Common myeloid progenitor, CD34-positive (primary cell): Measurements from ENCODE around the gene BTK.

Experiments used
- CTCF ChIA-PET: fragments of 350-600 bp; sonication (Branson Sonifier 250); formaldehyde crosslinking; loops from one replicate; lab custom pipeline; 2021; ENCODE audit warnings: antibody characterized with exemption; lab: Charles Lee
- POLR2A ChIA-PET: fragments of 350-600 bp; sonication (Branson Sonifier 250); formaldehyde crosslinking; loops from one replicate; lab custom pipeline; 2021; ENCODE audit warnings: antibody characterized with exemption; lab: Charles Lee
- DNase-seq, 3 donors: peaks; one replicate each; pipeline versions ENCODE4 v3.0.0 to v3.0.0-alpha.2; 2013
- H3K27ac ChIP-seq, 2 experiments: 1 replicate in 1 of 2; 2 replicates in 1 of 2; pipeline ENCODE4 v1.7.0; 2013; ENCODE audit warnings: inconsistent platforms in 2 of 2, low read length in 2 of 2, mild to moderate bottlenecking in 2 of 2, low read depth in 1 of 2, moderate library complexity in 1 of 2; ENCODE audit not compliant: severe bottlenecking in 2 of 2, insufficient read depth in 1 of 2, poor library complexity in 1 of 2
- H3K27me3 ChIP-seq, 5 experiments: replicated peaks in 2 of 5; 1 replicate in 3 of 5; 2 replicates in 2 of 5; pipeline versions ENCODE4 v1.6.1 to v1.7.0; 2013; ENCODE audit warnings: low read length in 4 of 5, mild to moderate bottlenecking in 2 of 5, moderate library complexity in 2 of 5, inconsistent platforms in 1 of 5; ENCODE audit not compliant: insufficient read depth in 5 of 5, control insufficient read depth in 4 of 5
- H3K36me3 ChIP-seq, 4 experiments: 1 replicate in 2 of 4; 2 replicates in 2 of 4; pipeline versions ENCODE4 v1.6.1 to v1.7.0; 2013; ENCODE audit warnings: low read length in 3 of 4, control low read depth in 1 of 4, mild to moderate bottlenecking in 1 of 4; ENCODE audit not compliant: control insufficient read depth in 4 of 4, insufficient read depth in 4 of 4
- H3K4me1 ChIP-seq, 4 experiments: 1 replicate in 3 of 4; 2 replicates in 1 of 4; pipeline versions ENCODE4 v1.6.1 to v1.7.1; 2013; ENCODE audit warnings: low read length in 3 of 4, mild to moderate bottlenecking in 3 of 4, control low read depth in 1 of 4, inconsistent platforms in 1 of 4, moderate library complexity in 1 of 4; ENCODE audit not compliant: control insufficient read depth in 4 of 4, insufficient read depth in 4 of 4; ENCODE audit errors: control extremely low read depth in 1 of 4
- H3K4me3 ChIP-seq, 7 experiments: 1 replicate in 4 of 7; 2 replicates in 3 of 7; pipeline versions ENCODE4 v1.5.1 to v1.7.0; 2013; ENCODE audit warnings: mild to moderate bottlenecking in 7 of 7, low read length in 6 of 7, moderate library complexity in 6 of 7, inconsistent platforms in 2 of 7, low read depth in 2 of 7, control low read depth in 1 of 7; ENCODE audit not compliant: insufficient read depth in 4 of 7, control insufficient read depth in 1 of 7; ENCODE audit errors: extremely low read depth in 1 of 7
- H3K9me3 ChIP-seq, 5 experiments: 1 replicate in 4 of 5; 2 replicates in 1 of 5; pipeline versions ENCODE4 v1.6.1 to v1.7.1; 2013; ENCODE audit warnings: low read length in 4 of 5, mild to moderate bottlenecking in 2 of 5, inconsistent platforms in 1 of 5, low read depth in 1 of 5, moderate library complexity in 1 of 5; ENCODE audit not compliant: control insufficient read depth in 4 of 5, insufficient read depth in 2 of 5; ENCODE audit errors: control extremely low read depth in 1 of 5
- WGBS: methylation state at CpG from one replicate; pipeline ENCODE4 v1.1.5; 2013; ENCODE audit not compliant: insufficient coverage; 5-methylcytosine and 5-hydroxymethylcytosine counted together

The BTK gene

DNA sequence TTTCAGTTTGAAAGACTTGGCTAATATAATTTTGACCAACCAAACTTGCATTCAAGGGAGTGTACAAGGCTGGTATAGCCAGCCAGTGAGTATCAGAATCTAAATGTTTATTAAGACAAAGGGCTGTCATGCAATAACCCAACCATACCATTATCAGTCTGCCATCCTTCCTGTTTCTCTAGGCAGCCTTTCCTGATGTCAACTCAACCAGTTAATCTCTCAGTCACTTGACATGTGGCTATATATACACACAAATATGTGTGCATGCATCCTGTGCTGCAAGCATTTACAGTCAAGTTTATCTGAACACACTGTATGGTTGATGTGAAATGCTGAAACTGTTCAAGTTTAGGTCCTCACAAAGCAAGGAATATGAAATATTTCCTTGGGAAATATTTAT, 17.2 kb downstream of the BTK start:
- ChIA-PET POLR2A (no interaction called here), CTCF (no interaction called here)
- no peaks in the 10 kb centered on the region for H3K27me3 ChIP-seq
- H3K4me1 ChIP-seq: peaks cover 2 to 17% (median 11%) of the 10 kb centered on the region in 4 experiments
- DNase-seq: peak in 2 of 3 donors; percentile 50 to 67
- no peak overlapping the region for H3K4me3 ChIP-seq
- no peak overlapping the region for H3K27ac ChIP-seq
- H3K9me3 ChIP-seq: no peaks in the 10 kb centered on the region
- H3K36me3 ChIP-seq: peaks cover 4 to 16% (median 10%) of the 10 kb centered on the region in 4 experiments

DNA sequence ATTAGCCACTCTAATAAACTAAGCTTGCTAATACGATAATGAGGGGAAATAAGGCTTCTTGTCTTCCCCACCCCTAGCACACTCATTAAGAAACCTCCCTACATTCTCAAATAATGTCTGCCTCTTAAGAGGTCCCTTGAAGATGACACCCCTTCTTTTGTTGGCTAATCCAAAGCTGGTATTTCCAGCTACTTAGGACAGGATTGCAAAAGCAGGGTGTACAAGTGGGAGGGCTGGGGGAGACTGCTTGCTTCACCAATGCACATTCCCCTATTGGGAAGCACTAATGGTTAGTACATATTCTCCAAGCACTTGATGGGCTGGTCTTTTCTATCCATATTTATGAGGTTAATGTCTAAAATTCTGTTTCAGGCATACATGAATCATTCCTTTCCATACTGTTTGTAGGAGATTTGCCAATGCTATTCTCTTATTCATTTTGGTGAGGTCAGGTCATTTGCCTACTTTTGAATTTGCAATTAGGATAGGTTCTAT, 20.6 kb downstream of the BTK start:
- no peak overlapping the region for H3K27ac ChIP-seq
- peaks cover 4 to 29% (median 16%) of the 10 kb centered on the region in 4 experiments for H3K36me3 ChIP-seq
- ChIA-PET CTCF (interaction anchor here (0.9 kb wide), 1 partner anchor 14 kb away, joined by 3 read pairs; no protein-coding TSS in a partner anchor), POLR2A (no interaction called here)
- H3K4me3 ChIP-seq: no peak overlapping the region
- 100% methylated on average over 1 of the region's 1 CpG for WGBS
- H3K9me3 ChIP-seq: no peaks in the 10 kb centered on the region
- no peaks in the 10 kb centered on the region for H3K27me3 ChIP-seq
- no peak for DNase-seq
- H3K4me1 ChIP-seq: peaks cover 2 to 6% (median 4%) of the 10 kb centered on the region in 4 experiments

DNA sequence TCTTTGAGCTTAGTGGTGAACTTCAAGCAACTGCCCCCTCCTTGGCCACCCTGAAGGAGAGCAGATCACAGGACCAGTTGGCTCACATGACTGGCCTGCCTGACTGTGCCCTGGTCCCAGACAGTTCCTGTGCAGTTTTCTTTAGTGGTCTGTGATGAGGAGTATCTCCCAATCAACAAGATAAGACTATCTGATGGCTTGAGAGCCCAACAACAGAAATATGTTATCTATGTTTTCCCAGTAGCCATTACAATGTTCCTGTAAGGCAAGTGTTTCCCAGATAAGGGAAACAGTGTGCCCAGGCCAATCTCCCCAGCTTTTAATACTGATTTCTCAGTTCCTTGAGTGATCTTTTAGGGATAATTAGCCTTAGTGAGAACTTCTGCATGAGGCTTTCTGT, 23.2 kb downstream of the BTK start:
- Histone ChIP-seq H3K27me3 (no peaks in the 10 kb centered on the region), H3K36me3 (peaks cover 5 to 46% (median 25%) of the 10 kb centered on the region in 4 experiments), H3K4me3 (no peak overlapping the region), H3K9me3 (no peaks in the 10 kb centered on the region), H3K4me1 (no peaks in the 10 kb centered on the region), H3K27ac (no peak overlapping the region)
- ChIA-PET POLR2A (no interaction called here), CTCF (interaction anchor here (1.3 kb wide), 1 partner anchor 28 kb away, joined by 3 read pairs; the partner anchor contains the start of gene RPL36A)
- no peak for DNase-seq

GRCh38 chrX:101362116-101362515, 23.9 kb downstream of the BTK start:
- Histone ChIP-seq H3K9me3 (no peaks in the 10 kb centered on the region), H3K4me3 (no peak overlapping the region), H3K27me3 (no peaks in the 10 kb centered on the region), H3K36me3 (peaks cover 5 to 48% (median 27%) of the 10 kb centered on the region in 4 experiments), H3K4me1 (no peaks in the 10 kb centered on the region), H3K27ac (no peak overlapping the region)
- no peak for DNase-seq
- ChIA-PET POLR2A (no interaction called here), CTCF (no interaction called here)
- 91% methylated on average over 3 of the region's 3 CpGs for WGBS

DNA sequence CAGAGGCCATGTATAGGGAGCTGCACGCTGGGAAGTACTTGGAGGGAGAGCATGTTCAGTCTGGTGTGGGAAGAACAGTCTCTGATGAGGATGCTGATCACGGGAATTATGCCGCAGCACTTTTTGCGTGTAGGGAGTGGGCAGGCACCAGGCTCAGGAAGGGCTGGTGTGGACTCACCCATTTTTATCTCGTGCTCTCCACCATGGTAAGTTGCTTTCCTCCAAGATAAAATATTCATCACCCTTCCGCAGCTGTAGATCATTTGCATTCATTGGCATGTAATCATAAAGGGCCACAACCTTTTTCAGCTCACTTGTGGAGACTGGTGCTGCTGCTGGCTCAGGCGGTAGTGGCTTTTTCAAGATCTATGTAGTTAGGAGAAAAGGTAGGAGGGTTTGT, 25.6 kb downstream of the BTK start:
- Histone ChIP-seq H3K27me3 (no peaks in the 10 kb centered on the region), H3K4me3 (no peak overlapping the region), H3K9me3 (no peaks in the 10 kb centered on the region), H3K27ac (no peak overlapping the region), H3K36me3 (peaks cover 3 to 58% (median 32%) of the 10 kb centered on the region in 4 experiments), H3K4me1 (no peaks in the 10 kb centered on the region)
- POLR2A ChIA-PET: no interaction called here
- CTCF ChIA-PET: no interaction called here
- 77% methylated on average over 7 of the region's 7 CpGs for WGBS
- DNase-seq: peak in 1 of 3 donors; percentile 15

DNA sequence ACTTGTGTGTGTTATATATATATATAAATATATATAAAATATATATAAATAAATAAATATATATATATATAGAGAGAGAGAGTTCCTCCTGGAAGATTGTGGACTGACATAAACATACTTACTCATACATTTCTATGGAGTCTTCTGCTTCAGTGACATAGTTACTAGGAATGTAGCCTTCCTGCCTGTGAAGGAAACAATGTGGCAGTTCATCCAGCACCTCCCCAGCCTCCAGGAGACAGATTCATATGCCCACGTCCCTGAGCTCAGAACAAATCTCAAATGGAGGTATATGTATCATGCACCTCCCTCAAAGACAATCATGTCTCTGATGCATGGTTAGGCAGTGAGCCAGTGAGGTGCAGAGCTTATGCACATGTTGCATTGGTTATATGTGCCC, 26.0 kb downstream of the BTK start:
- ChIA-PET POLR2A (no interaction called here), CTCF (no interaction called here)
- Histone ChIP-seq H3K9me3 (no peaks in the 10 kb centered on the region), H3K4me1 (no peaks in the 10 kb centered on the region), H3K36me3 (peaks cover 3 to 57% (median 31%) of the 10 kb centered on the region in 4 experiments), H3K27ac (no peak overlapping the region), H3K27me3 (no peaks in the 10 kb centered on the region), H3K4me3 (no peak overlapping the region)
- WGBS: no CpG with 5 or more reads among the region's 1 CpG
- DNase-seq: no peak

GRCh38 chrX:101357166-101357795, 28.7 kb downstream of the BTK start:
- DNase-seq: peak in 2 of 3 donors; percentile 16 to 23
- H3K4me3 ChIP-seq: no peak overlapping the region
- H3K36me3 ChIP-seq: peaks cover 3 to 62% (median 31%) of the 10 kb centered on the region in 4 experiments
- H3K27ac ChIP-seq: no peak overlapping the region
- H3K9me3 ChIP-seq: no peaks in the 10 kb centered on the region
- ChIA-PET POLR2A (no interaction called here), CTCF (interaction anchor here (1.1 to 2.2 kb wide), 2 partner anchors 24 to 33 kb away, joined by 3 to 6 read pairs; partner anchors contain the start of gene RPL36A)
- H3K27me3 ChIP-seq: no peaks in the 10 kb centered on the region
- no peaks in the 10 kb centered on the region for H3K4me1 ChIP-seq
- 54% methylated on average over 3 of the region's 5 CpGs for WGBS
